BJ (cell line): ENCODE results near the gene CASP9. TPM values are rescaled to one million over a fixed set of nuclear protein-coding genes. Genes with fewer than 3 reads are reported as not detected.
"Not testable (repeated sequence)": the region's sequence is repeated elsewhere in the genome, so short reads cannot be mapped to it uniquely, and the experiment has no call there.

Source experiments
- CTCF ChIA-PET: fragments of 350-600 bp; formaldehyde crosslinking; extraction: SDS; loops from one replicate; lab custom pipeline; 2021; ENCODE audit warnings: antibody characterized with exemption, inconsistent platforms; lab: Yijun Ruan, JAX
- POLR2A ChIA-PET: fragments of 300-600 bp; sonication (Branson Sonifier 250); formaldehyde crosslinking; extraction: SDS; loops from one replicate; lab custom pipeline; 2021; ENCODE audit warnings: antibody characterized with exemption; lab: Charles Lee
- DNase-seq: peaks from one replicate; pipeline ENCODE4 v3.0.0-alpha.2; 2011; ENCODE audit warnings: low read depth
- H3K27me3 ChIP-seq: 2 replicates; pipeline ENCODE4 v1.6.0; 2011; ENCODE audit warnings: low read length; ENCODE audit not compliant: control insufficient read depth, insufficient read depth
- H3K36me3 ChIP-seq: 2 replicates; pipeline ENCODE4 v1.5.1; 2011; ENCODE audit warnings: low read length; ENCODE audit not compliant: control insufficient read depth, insufficient read depth
- H3K4me3 ChIP-seq: 2 replicates; pipeline ENCODE4 v1.5.1; 2011; ENCODE audit warnings: low read depth, mild to moderate bottlenecking, control low read depth, low read length
- polyA plus RNA-seq: library from polyadenylated mRNA; depleted of rRNA; stranded (reverse); fragments of >200 nt; gene quantifications from 2 replicates; pipeline ENCODE4 v1.2.3, GENCODE V29; 2011
- TF ChIP-seq, protein P1 (sequence below): IDR thresholded peaks from 2 replicates; pipeline ENCODE4 v1.5.1; 2011; ENCODE audit warnings: low read depth, mild to moderate bottlenecking, control low read depth, inconsistent platforms, low read length, moderate library complexity; ENCODE audit not compliant: insufficient read depth

Gene CASP9
- polyA plus RNA-seq, 1 experiment = 20.8 TPM

DNA sequence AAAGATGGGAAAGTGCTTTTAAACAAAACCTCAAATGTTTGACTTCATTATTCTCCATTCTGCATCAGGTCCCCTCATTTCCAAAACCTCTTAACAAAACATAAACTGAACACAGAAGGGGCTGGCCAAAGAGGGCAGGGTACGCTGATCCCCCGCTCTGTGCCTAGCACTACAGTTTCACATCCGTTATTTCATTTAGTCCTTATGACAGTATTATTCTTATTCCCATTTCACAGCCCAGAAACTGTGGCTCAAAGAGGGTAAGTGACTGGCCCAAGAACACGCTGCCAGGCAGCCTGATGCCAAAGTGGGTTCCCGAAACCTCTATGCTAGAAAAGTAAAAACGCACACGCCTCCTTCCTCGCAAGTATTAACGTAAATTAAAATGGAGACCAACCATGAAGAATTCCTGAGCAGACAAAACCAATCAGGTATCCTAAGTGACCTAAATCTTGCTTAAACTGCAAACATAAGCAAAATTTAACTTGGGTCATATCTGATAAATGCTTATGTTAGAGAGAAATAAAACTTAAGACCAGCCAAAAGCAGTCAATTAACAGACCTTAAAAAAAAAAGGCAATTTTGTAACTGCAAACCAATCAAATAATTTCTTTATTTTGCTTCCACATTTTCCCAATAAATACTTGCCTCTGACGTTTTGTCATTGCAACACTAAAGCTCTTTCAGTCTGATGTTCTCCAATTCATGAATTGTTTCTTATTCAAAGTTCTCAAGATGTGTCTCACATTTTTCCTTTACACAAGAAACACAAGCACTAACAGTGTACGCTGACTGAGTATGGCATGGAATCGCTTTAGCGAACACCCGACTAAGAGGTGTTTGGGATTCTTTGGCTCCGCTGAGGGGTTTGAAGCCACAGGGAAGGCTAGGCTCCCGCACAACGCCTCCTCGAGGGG lies 653 bp downstream of the CASP9 start:
- peak overlapping the region; percentile 56 for H3K4me3 ChIP-seq
- no peaks in the 10 kb centered on the region for H3K36me3 ChIP-seq
- ChIA-PET CTCF (interaction anchor here (0.7 kb wide), 1 partner anchor 426 kb away, joined by 3 read pairs; no protein-coding TSS in a partner anchor), POLR2A (interaction anchor here (0.9 kb wide), 1 partner anchor 240 kb away, joined by 19 read pairs; no protein-coding TSS in a partner anchor)
- no peak for DNase-seq
- TF ChIP-seq, protein P1, sequence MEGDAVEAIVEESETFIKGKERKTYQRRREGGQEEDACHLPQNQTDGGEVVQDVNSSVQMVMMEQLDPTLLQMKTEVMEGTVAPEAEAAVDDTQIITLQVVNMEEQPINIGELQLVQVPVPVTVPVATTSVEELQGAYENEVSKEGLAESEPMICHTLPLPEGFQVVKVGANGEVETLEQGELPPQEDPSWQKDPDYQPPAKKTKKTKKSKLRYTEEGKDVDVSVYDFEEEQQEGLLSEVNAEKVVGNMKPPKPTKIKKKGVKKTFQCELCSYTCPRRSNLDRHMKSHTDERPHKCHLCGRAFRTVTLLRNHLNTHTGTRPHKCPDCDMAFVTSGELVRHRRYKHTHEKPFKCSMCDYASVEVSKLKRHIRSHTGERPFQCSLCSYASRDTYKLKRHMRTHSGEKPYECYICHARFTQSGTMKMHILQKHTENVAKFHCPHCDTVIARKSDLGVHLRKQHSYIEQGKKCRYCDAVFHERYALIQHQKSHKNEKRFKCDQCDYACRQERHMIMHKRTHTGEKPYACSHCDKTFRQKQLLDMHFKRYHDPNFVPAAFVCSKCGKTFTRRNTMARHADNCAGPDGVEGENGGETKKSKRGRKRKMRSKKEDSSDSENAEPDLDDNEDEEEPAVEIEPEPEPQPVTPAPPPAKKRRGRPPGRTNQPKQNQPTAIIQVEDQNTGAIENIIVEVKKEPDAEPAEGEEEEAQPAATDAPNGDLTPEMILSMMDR = no peak
- no peaks in the 10 kb centered on the region for H3K27me3 ChIP-seq

DNA sequence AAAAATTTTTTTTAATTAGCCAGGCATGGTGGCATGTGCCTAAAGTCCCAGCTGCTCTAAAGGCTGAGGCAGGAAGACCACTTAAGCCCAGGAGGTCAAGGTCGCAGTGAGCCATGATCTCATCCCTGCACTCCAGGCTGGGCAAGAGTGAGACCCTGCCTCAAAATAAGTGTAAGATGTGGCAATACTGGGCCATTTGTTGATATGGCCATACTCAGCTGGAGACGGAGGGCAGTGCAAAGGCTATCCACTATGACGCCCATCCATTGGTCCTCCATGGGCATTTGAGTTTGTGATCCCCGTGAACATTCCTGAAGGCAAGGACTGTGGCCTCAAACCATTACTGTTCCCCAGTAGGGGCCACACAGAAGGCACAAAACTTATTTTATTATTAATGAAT lies 1.5 kb downstream of the CASP9 start:
- no peak for DNase-seq
- ChIA-PET CTCF (no interaction called here), POLR2A (no interaction called here)
- no peaks in the 10 kb centered on the region for H3K36me3 ChIP-seq
- H3K27me3 ChIP-seq = no peaks in the 10 kb centered on the region
- TF ChIP-seq, protein P1 = no peak
- H3K4me3 ChIP-seq = no peak overlapping the region

DNA sequence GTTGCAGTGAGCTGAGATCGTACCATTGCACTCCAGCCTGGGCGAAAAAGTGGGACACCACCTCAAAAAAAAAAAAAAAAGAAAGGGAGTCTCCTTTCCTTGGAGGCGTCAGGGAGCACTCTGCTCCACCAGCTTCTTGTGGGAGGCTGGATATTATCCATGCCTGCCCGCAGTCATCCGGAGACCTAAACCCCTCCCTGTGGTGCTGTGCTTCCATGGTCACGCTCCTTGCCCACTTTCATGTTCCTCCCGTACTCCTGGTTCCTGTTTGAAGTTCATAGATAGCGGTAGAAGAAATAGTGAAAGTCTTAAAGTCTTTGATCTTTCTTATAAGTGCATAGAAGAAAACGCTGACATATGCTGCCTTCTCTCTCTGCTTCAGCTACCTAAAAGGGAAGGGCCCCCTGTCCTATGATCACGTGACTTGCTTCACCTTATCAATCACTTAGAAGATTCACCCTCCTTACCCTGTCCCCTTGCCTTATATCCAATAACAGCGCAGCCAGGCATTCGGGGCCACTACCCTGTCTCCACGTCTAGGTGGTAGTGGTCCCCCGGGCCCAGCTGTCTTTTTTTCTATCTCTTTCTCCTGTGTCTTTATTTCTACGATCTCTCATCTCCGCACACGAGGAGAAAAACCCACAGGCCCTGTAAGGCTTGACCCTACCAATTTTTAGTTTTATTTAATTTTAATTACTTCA lies 2.7 kb downstream of the CASP9 start:
- H3K27me3 ChIP-seq, POLR2A ChIA-PET, H3K36me3 ChIP-seq, DNase-seq, CTCF ChIA-PET, H3K4me3 ChIP-seq: not testable (repeated sequence)

DNA sequence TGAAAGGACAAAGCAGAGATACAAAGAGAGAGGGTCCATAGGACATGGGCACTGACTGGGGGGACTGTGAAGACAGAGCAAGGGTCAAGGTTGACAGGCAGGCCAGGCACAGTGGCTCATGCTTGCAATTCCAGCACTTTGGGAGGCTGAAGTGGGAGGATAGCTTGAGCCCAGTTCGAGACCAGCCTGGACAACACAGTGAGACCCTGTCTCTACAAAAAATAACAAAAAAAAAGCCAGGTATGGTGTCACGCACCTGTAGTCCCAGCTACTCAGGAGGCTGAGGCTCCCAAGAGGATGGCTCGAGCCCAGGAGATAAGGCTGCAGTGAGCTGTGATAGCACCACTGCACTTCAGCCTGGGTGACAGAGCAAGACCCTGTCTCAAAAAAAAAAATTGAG lies 4.4 kb downstream of the CASP9 start:
- TF ChIP-seq, protein P1 = no peak
- CTCF ChIA-PET = interaction anchor here (0.6 kb wide), 1 partner anchor 215 kb away, joined by 3 read pairs; no protein-coding TSS in a partner anchor
- DNase-seq = no peak
- H3K27me3 ChIP-seq = no peaks in the 10 kb centered on the region
- peaks cover 2% of the 10 kb centered on the region; the same call in 1 of the 2 replicates for H3K36me3 ChIP-seq
- POLR2A ChIA-PET = no interaction called here
- H3K4me3 ChIP-seq = no peak overlapping the region

DNA sequence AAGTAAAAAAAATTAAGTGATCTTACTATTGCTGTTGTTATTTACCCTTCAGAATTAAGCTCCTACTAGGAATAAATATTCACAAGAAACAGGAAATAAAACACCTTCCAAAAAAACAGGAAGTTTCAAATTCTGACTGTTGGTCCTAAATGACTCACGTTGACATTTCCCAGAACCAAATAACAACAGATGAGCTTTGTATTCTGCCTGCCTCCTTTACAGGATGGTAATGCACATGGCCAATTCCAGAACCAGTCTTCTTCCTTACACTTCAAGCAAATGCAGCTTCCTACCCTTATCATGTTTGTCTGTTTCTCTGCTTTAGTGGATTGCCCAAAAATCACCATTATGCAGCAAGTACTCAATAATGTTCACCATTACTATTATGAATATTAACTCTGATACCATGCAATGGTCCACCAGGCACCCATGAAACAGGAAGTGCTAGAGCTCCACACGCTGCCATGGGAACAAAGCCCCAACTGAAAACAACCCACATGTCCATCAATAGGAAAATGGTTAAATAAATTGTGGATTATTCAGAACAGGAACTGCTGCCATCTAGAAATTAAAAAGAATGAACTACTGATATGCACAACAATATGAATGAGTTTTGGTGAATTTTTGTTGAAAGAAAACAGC lies 8.9 kb downstream of the CASP9 start:
- no peaks in the 10 kb centered on the region for H3K27me3 ChIP-seq
- H3K4me3 ChIP-seq = no peak overlapping the region
- ChIA-PET POLR2A (interaction anchor here (0.6 kb wide), 1 partner anchor 1757 kb away, joined by 3 read pairs; no protein-coding TSS in a partner anchor), CTCF (no interaction called here)
- TF ChIP-seq, protein P1 = no peak
- no peak for DNase-seq
- H3K36me3 ChIP-seq = peaks cover 2% of the 10 kb centered on the region; the same call in 1 of the 2 replicates

DNA sequence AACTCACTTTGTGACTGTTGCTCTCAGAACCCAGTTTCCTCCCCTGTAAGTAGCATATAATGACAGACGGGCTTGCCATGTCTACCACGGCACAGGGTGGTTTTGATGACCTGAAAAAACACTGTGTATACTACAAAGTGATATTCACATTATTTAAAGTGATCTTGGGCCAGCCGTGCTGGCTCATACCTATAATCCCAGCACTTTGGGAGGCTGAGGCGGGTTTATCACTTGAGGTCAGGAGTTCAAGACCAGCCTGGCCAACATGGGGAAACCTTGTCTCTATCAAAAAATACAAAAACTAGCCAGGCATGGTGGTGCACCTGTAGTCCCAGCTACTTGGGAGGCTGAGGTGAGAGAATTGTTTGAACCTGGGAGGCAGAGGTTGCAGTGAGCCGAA lies 9.5 kb downstream of the CASP9 start:
- CTCF ChIA-PET = interaction anchor here (0.6 kb wide), 1 partner anchor 243 kb away, joined by 3 read pairs; no protein-coding TSS in a partner anchor
- POLR2A ChIA-PET = not testable (repeated sequence)

More for the DNA sequence above, 9.5 kb downstream of the CASP9 start:
- not testable (repeated sequence) for DNase-seq, H3K27me3 ChIP-seq, H3K4me3 ChIP-seq, H3K36me3 ChIP-seq
